Common myeloid progenitor, CD34-positive (primary cell): ENCODE measurements around the gene ARF3.

ENCODE experiments used
- CTCF ChIA-PET: fragments of 350-600 bp; sonication (Branson Sonifier 250); formaldehyde crosslinking; loops from one replicate; lab custom pipeline; 2021; ENCODE audit warnings: antibody characterized with exemption; lab: Charles Lee
- POLR2A ChIA-PET: fragments of 350-600 bp; sonication (Branson Sonifier 250); formaldehyde crosslinking; loops from one replicate; lab custom pipeline; 2021; ENCODE audit warnings: antibody characterized with exemption; lab: Charles Lee
- DNase-seq, 3 donors: peaks; one replicate each; pipeline versions ENCODE4 v3.0.0 to v3.0.0-alpha.2; 2013
- H3K27ac ChIP-seq, 2 experiments: 1 replicate in 1 of 2; 2 replicates in 1 of 2; pipeline ENCODE4 v1.7.0; 2013; ENCODE audit warnings: inconsistent platforms in 2 of 2, low read length in 2 of 2, mild to moderate bottlenecking in 2 of 2, low read depth in 1 of 2, moderate library complexity in 1 of 2; ENCODE audit not compliant: severe bottlenecking in 2 of 2, insufficient read depth in 1 of 2, poor library complexity in 1 of 2
- H3K27me3 ChIP-seq, 5 experiments: replicated peaks in 2 of 5; 1 replicate in 3 of 5; 2 replicates in 2 of 5; pipeline versions ENCODE4 v1.6.1 to v1.7.0; 2013; ENCODE audit warnings: low read length in 4 of 5, mild to moderate bottlenecking in 2 of 5, moderate library complexity in 2 of 5, inconsistent platforms in 1 of 5; ENCODE audit not compliant: insufficient read depth in 5 of 5, control insufficient read depth in 4 of 5
- H3K36me3 ChIP-seq, 4 experiments: 1 replicate in 2 of 4; 2 replicates in 2 of 4; pipeline versions ENCODE4 v1.6.1 to v1.7.0; 2013; ENCODE audit warnings: low read length in 3 of 4, control low read depth in 1 of 4, mild to moderate bottlenecking in 1 of 4; ENCODE audit not compliant: control insufficient read depth in 4 of 4, insufficient read depth in 4 of 4
- H3K4me1 ChIP-seq, 4 experiments: 1 replicate in 3 of 4; 2 replicates in 1 of 4; pipeline versions ENCODE4 v1.6.1 to v1.7.1; 2013; ENCODE audit warnings: low read length in 3 of 4, mild to moderate bottlenecking in 3 of 4, control low read depth in 1 of 4, inconsistent platforms in 1 of 4, moderate library complexity in 1 of 4; ENCODE audit not compliant: control insufficient read depth in 4 of 4, insufficient read depth in 4 of 4; ENCODE audit errors: control extremely low read depth in 1 of 4
- H3K4me3 ChIP-seq, 7 experiments: 1 replicate in 4 of 7; 2 replicates in 3 of 7; pipeline versions ENCODE4 v1.5.1 to v1.7.0; 2013; ENCODE audit warnings: mild to moderate bottlenecking in 7 of 7, low read length in 6 of 7, moderate library complexity in 6 of 7, inconsistent platforms in 2 of 7, low read depth in 2 of 7, control low read depth in 1 of 7; ENCODE audit not compliant: insufficient read depth in 4 of 7, control insufficient read depth in 1 of 7; ENCODE audit errors: extremely low read depth in 1 of 7
- H3K9me3 ChIP-seq, 5 experiments: 1 replicate in 4 of 5; 2 replicates in 1 of 5; pipeline versions ENCODE4 v1.6.1 to v1.7.1; 2013; ENCODE audit warnings: low read length in 4 of 5, mild to moderate bottlenecking in 2 of 5, inconsistent platforms in 1 of 5, low read depth in 1 of 5, moderate library complexity in 1 of 5; ENCODE audit not compliant: control insufficient read depth in 4 of 5, insufficient read depth in 2 of 5; ENCODE audit errors: control extremely low read depth in 1 of 5
- WGBS: methylation state at CpG from one replicate; pipeline ENCODE4 v1.1.5; 2013; ENCODE audit not compliant: insufficient coverage; 5-methylcytosine and 5-hydroxymethylcytosine counted together

The ARF3 gene

DNA sequence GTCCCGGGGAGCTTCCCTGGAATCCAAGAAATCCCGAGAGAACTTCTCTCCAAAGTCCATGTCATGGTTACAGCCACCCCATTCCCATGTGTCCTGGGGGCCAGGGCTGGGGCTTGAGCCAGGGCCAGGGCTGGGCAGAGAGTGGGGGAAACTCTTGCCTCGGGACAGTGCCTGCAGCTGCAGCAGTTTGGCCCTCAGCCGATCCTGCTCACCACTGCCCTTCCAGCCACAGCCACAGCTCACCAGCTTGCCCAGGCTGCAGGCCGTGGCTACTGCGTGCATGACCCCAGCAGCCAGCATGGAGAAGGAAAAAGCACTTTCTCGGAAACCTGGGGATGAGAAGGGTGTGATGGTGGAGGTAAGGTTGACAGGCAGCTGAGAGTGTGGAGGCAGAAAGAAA lies 10.7 kb upstream of the ARF3 start:
- WGBS: 82% methylated on average over 2 of the region's 7 CpGs
- Histone ChIP-seq H3K27me3 (peaks cover 0 to 45% (median 30%) of the 10 kb centered on the region in 5 experiments), H3K9me3 (no peaks in the 10 kb centered on the region), H3K27ac (no peak overlapping the region), H3K36me3 (no peaks in the 10 kb centered on the region), H3K4me1 (peaks cover 0 to 43% (median 38%) of the 10 kb centered on the region in 4 experiments), H3K4me3 (no peak overlapping the region)
- DNase-seq: no peak
- POLR2A ChIA-PET: no interaction called here
- CTCF ChIA-PET: interaction anchor here (0.8 to 75.7 kb wide), 5 partner anchors 23 to 78 kb away, joined by 3 to 1637 read pairs (median 4); partner anchors contain the start of genes ARF3, DDN, FKBP11 and WNT1

DNA sequence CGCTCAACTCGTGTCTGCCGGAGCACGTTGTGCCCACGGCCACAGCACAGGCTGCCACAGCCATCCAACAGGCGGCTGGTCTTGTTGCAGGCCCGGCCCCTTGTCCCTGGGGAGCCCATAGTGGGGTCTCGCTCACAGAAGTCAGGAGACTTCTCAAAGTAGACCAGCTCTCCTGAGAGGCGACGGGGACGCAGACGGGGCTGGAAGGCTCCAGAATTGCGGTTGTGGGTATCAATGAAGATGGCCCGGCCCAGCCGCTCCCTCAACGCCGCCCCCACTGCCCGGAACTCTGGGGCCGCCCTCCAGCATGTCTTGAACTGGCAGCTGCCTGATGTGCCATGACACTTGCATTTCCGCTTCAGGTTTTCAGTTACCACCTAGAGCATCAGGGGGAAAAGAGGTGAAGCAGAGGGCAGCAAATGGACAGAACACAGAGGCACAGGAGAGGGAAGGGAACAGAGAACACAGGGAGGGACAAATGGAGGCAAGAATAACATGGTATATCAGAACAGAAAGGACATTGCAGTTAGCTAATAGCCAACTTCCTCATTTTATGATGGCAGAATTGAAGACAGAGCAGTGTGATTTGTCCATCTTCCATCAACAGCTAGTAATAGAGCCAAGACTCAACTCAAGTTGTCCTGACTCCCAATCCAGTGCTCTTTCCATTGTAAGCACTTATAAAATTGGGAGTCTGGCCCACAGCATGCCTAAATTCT lies 9.0 kb upstream of the ARF3 start:
- H3K4me3 ChIP-seq: no peak overlapping the region
- no peaks in the 10 kb centered on the region for H3K36me3 ChIP-seq
- DNase-seq: peak in 2 of 3 donors; percentile 42 to 47
- peaks cover 0 to 26% (median 21%) of the 10 kb centered on the region in 4 experiments for H3K4me1 ChIP-seq
- CTCF ChIA-PET: interaction anchor here (1.8 to 75.7 kb wide), 3 partner anchors 24 to 74 kb away, joined by 4 to 1637 read pairs (median 578); partner anchors contain the start of genes ARF3, DDN, FKBP11 and WNT1
- H3K27me3 ChIP-seq: peaks cover 0 to 32% (median 18%) of the 10 kb centered on the region in 5 experiments
- WGBS: 90% methylated on average over 15 of the region's 20 CpGs
- POLR2A ChIA-PET: interaction anchor here (0.8 to 1.8 kb wide), 3 partner anchors 9 to 30 kb away, joined by 3 to 4 read pairs (median 3); partner anchors contain the start of genes ARF3 and WNT1
- no peaks in the 10 kb centered on the region for H3K9me3 ChIP-seq
- H3K27ac ChIP-seq: no peak overlapping the region

DNA sequence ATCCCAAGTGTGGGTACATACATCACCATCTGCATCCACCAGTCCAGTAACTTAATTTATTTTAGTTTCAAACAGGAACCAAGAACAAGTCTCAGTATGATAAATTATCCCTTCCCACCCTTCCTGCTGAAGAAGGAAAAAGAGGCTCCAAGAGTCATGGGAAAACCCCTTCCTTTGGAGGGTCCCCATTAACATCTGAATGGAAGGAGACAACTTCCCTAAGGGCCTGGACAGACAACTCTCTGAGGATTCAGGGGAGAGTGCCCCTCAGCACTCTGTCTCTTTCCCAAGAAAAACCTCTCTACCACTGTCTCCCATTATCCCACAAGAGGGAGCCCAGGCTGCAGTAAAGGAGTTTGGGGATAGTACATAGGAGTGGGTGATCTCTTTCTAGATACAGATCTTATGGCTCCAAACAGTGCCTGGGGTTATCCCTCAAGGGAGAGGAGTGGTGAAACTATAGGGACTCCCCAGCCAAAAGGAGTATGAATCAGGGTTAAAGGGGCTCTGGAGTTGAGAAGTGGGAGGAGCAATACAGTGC lies 8.1 kb upstream of the ARF3 start:
- no peak overlapping the region for H3K27ac ChIP-seq
- DNase-seq: no peak
- H3K9me3 ChIP-seq: no peaks in the 10 kb centered on the region
- H3K4me1 ChIP-seq: peaks cover 0 to 17% (median 11%) of the 10 kb centered on the region in 4 experiments
- CTCF ChIA-PET: interaction anchor here (23.6 to 75.7 kb wide), 2 partner anchors 25 to 26 kb away, joined by 578 to 1637 read pairs; partner anchors contain the start of genes ARF3, DDN, FKBP11 and WNT1
- peaks cover 0 to 22% (median 9%) of the 10 kb centered on the region in 5 experiments for H3K27me3 ChIP-seq
- H3K4me3 ChIP-seq: no peak overlapping the region
- H3K36me3 ChIP-seq: no peaks in the 10 kb centered on the region
- POLR2A ChIA-PET: interaction anchor here (1.8 kb wide), 1 partner anchor 8 kb away, joined by 4 read pairs; the partner anchor contains the start of gene ARF3

DNA sequence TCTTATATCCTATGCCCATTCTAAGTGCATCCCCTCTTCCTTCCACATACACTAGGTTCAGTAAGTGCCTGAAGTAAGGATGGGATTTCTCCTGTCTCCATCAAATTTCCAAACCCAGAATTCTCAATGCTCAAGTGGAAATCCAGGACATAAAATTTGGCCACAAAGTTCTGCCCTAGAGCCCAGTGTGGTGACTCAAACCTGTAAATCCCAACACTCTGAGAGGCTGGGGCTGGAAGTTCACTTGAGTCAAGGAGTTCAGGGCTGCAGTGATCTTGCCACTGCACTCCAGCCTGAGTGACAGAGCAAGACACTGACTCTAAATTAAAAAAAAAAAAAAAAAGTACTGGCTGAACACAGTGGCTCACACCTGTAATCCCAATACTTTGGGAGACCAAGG lies 4.5 kb upstream of the ARF3 start:
- Histone ChIP-seq H3K36me3 (no peaks in the 10 kb centered on the region), H3K4me1 (peaks cover 7 to 19% (median 11%) of the 10 kb centered on the region in 4 experiments), H3K9me3 (no peaks in the 10 kb centered on the region), H3K27me3 (peaks cover 0 to 3% (median 0%) of the 10 kb centered on the region in 5 experiments), H3K27ac (no peak overlapping the region), H3K4me3 (no peak overlapping the region)
- no peak for DNase-seq
- ChIA-PET POLR2A (interaction anchor here (0.6 kb wide), 1 partner anchor 263 kb away, joined by 3 read pairs; no protein-coding TSS in a partner anchor), CTCF (interaction anchor here (47.1 to 75.7 kb wide), 2 partner anchors 7 to 22 kb away, joined by 1637 read pairs; partner anchors contain the start of genes ARF3, DDN, FKBP11 and WNT1)

DNA sequence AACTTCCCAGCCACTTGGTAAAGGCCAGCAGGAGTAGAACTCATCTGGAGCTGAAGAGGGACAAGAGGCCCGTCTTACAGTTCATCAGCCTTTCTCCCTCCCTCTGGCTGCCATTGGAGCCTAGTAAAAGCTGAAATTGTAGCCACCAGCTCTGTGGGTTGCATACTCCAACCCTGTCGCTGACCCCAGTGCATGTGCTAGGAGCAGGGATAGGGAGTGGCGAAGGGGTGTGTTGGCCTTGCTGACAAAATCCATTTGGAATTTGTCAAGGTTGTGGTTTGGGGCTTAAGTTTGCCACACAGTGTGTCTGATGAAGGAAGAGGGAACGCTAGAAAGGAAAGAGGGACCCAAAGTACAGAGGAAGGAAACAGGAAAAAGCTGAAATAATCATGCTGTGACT lies 4.0 kb upstream of the ARF3 start:
- no peak overlapping the region for H3K4me3 ChIP-seq
- no peaks in the 10 kb centered on the region for H3K9me3 ChIP-seq
- H3K4me1 ChIP-seq: peaks cover 8 to 19% (median 14%) of the 10 kb centered on the region in 4 experiments
- DNase-seq: no peak
- ChIA-PET POLR2A (no interaction called here), CTCF (interaction anchor here (47.1 to 75.7 kb wide), 2 partner anchors 8 to 22 kb away, joined by 1637 read pairs; partner anchors contain the start of genes ARF3, DDN, FKBP11 and WNT1)
- H3K27ac ChIP-seq: no peak overlapping the region
- no peaks in the 10 kb centered on the region for H3K36me3 ChIP-seq
- peaks cover 0 to 3% (median 0%) of the 10 kb centered on the region in 5 experiments for H3K27me3 ChIP-seq
- 63% methylated on average over 4 of the region's 4 CpGs for WGBS

DNA sequence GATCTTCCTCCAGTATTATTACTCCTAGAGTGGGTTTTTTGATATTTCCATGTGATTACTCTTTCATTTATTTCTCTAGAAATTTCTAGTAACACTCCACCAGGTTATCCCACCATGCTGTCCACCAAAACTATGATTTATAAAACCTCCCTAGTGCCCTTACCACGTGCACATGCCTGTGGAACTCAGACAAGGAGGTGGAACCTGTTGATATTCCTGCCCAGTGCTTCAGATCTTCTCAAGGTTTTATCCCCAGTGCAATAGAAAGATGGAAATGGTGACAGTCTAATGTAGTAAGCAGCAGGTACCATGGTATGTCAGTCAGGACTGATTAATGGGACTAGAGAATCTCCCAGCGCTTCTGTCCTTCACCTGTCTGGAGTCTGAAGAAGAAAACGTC lies 3.5 kb upstream of the ARF3 start:
- ChIA-PET POLR2A (no interaction called here), CTCF (interaction anchor here (47.1 to 75.7 kb wide), 2 partner anchors 8 to 21 kb away, joined by 1637 read pairs; partner anchors contain the start of genes ARF3, DDN, FKBP11 and WNT1)
- Histone ChIP-seq H3K9me3 (no peaks in the 10 kb centered on the region), H3K27me3 (peaks cover 0 to 3% (median 0%) of the 10 kb centered on the region in 5 experiments), H3K4me3 (no peak overlapping the region), H3K4me1 (peaks cover 10 to 22% (median 18%) of the 10 kb centered on the region in 4 experiments), H3K36me3 (no peaks in the 10 kb centered on the region), H3K27ac (no peak overlapping the region)
- 100% methylated on average over 2 of the region's 3 CpGs for WGBS
- no peak for DNase-seq
